NCI-H82 treated with DMSO at 0.1 percent for 48 hours (cell line): Measurements from ENCODE around the gene LAMA5.

Experiments
- DNase-seq: peaks from one replicate; lab custom pipeline; 2025; ENCODE audit not compliant: unreplicated experiment; lab: John Stamatoyannopoulos, UW

The LAMA5 gene

DNA sequence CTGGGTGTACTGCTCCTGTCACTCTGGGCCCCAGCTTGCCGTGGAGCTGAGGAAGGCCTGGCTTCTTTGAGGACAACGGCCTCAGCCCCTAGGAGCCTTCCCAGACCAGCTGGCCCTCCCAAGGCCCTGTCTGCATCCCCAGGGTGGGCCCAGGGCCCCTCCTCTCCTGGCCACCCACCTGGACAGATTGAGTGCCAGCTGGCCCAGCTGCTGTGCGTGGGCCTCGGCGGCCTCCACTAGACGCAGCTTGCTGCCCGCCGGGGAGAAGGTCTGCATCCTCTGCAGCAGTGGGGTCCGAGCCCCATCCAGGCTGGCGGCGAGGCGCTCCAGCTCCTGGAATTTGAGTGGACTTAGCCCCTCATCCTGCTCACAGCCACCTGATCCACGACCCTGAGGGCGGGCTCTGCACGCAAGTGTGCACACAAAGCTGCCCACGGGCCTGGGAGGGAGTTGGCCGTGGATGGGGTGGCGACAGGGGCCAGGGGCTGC, 49.9 kb downstream of the LAMA5 start:
- DNase-seq, result no peak

DNA sequence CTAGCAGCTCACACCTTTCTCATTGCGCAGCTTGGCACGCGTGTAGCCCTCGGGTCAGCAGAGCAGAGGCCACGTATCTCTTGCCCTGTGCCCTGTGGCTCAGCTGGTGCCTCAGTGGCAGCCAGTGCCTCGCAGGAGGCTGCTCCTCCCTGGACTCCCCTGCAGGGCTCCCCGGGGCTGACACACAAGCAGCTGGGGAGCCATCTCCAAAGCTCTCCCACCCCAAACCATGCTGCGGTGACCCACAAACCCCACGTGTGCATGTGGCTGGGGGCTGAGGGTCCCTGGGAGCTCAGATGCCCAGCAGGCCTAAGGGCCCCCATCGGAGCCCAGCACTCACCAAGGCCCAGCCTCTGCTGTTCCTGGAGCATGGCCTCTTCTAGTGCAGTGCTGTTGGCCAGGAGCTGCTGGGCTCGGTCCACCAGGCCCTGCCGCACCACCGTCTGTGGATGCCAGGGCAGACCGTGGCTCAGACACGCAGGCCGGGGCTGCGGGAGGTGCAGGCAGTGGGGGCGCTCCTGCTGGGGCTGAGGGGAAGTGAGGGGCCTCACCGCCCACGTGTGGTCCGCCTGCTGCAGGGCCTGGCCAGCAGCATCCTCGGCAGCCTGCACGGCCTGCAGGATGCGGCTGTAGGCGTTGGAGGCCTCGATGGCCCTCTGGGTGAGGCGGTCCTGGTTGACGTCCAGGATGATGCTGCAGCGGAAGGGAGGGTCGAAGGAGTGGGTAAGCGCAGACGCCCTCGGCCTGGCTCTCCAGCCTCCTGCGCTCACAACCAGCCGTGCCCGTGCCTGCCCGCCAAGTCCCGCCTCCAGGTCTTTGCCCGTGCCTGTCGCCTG, 50.6 kb downstream of the LAMA5 start:
- DNase-seq, result no peak

DNA sequence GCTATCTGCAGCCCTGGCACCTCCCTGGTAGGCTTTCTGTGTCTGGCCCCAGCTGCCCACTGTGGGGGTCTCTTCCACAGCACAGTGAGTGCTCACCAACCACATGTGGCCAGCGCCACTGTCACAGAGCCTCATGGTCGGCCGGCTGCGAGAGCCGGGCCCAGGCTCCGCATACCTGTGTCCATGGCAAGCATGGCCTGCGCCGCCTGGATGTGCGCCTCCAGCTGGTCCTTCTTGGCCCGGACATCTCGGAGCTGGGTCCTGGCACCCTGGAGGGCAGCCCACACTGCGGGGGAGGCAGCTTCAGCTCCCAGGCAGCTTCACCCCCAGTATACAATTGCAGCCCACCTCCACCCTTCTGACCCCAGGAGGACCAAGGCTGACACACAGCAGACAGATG, 51.3 kb downstream of the LAMA5 start:
- no peak for DNase-seq

DNA sequence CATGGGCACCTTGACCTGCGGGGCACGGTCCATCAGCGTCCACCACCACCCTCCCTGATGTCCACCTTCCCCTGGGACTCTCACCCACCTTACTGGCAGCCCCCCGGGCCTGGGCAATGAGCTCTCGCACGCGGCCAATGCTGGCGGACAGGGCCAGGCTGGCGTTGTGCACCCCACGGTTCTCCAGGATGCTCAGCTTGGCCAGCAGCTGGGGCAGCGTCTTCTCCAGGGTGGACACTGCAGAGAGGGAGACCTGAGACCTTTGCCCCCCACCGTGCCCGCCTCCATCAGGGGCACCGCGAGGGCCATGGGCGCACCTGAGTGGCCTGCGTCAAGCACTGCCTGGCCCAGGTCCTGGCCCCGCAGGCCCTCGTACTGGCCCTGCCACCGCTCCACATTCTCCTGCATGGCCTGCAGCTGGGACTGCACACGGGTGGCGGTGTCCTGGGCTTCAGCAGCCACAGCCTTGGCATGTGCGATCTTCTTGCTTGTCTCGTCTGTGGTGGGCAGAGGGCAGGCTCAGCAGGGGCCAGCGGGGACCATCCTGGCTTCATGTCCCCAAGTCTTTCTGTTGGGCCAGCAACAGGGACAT, 52.3 kb downstream of the LAMA5 start:
- DNase-seq, result no peak

DNA sequence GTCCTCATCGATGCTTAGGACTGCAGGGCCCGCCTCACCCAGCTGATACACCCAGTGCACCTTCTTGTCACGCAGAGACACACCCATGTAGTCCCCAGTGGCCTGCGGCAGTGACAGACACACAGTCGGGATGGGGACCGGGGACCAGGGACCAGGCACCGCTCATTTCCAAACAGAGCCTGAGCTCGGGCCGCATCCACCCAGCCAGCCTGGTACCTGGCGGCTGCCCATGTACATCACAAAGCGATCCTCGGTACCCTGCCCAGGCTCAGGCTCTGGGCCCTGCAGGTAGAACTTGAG, 52.8 kb downstream of the LAMA5 start:
- no peak for DNase-seq

DNA sequence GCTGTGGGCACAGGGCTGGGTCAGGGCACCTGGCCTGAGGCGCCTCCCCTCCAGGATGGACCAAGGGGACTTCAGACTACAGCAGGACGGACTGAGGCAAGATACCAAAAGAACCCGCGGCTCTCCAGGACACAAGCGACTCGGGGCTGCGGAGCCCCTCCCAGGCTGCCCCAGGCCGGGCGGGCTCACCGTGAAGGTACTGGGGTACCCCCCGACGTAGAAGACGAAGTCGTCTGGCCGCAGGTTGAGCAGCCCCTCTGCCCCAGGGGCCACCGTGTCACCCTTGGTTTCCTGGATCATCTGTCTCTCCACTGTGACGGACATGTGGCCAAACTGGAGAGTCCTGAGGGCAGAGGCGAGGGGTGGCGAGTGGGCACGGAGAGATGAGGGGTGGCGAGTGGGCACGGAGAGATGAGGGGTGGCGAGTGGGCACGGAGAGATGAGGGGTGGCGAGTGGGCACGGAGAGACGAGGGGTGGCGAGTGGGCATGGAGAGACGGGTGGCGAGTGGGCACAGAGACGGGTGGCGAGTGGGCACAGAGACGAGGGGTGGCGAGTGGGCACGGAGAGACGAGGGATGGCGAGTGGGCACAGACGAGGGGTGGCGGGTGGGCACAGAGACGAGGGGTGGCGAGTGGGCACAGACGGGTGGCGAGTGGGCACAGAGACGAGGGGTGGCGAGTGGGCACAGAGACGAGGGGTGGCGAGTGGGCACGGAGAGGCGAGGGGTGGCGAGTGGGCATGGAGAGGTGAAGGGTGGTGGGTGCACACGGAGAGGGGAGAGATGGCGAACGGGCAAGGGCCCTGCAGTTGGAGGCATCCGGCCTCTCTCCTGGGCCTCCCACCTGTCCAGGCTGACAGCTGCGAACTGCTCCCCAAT, 53.4 kb downstream of the LAMA5 start:
- no peak for DNase-seq

DNA sequence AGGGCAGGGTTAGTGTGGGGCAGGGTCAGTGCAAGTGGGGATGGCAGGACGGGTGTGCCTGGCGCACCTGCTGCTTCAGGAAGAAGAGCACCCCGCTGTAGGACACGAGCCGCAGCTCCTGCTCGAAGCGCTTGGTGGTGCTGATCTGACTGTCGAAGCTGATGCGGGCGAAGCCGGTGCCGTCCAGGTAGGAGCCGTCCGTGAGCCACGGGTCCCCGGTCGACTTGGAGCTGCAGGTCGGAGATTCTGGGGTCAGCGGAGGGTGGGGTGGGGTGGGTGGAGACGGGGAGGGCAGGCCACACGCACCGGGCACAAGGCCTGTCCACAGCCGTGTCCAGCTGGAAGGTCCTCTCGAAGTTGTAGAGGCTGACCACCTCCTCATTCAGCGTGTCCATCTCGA, 54.1 kb downstream of the LAMA5 start:
- no peak for DNase-seq

DNA sequence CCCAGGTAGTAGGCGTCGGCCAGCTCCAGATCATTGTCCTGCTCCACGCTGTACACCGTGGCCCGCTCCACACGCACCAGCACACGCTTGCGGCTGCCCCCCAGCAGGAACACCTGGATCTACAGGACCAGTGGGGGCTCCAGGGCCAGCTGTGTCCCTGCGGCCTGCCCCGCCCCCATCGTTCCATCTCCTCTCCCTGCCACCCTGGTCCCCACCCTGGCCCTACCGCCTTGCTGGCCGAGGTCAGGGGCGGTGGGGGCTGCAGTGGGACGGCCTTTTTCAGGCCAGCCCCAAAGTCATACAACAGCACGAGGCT, 54.5 kb downstream of the LAMA5 start:
- no peak for DNase-seq

DNA sequence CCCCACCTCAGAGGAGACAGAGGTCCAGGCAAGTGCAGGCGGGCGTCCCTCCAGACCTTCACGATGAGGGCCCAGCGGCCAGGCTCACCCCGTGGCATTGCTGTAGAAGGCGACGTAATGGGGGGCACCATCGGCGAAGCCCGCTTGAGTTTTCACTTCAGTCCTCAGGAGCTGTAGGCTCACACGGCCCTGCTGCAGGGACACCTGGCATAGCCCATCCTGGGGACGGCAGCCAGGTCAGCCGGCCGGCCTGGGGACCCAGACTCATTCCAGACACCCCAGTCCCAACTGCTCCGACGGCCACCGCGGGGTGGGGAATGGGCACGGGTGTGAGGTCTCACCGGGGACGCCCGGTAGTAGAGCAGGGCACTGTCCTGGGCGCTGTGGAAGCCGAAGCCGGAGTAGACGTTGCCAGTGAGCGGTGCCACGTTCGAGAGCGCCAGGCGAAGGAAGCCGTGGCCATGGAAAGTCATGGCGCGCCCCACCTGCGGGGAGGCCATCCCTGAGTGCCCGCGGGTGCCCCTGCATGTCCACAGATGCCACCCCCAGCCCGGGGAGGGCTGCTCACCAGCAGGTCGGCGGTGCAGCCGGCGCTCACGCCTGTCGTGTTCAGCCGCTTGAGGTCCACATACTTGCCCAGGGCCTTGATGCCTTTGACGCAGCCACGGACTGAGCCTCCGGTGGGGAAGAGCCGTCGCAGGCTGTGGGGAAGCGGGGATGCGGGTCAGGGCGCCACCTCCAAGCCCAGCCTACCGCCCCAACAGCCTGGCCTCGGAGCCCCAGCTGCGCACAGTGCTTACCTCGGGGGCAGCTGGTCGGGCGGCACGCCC, 55.1 kb downstream of the LAMA5 start:
- DNase-seq, result no peak

DNA sequence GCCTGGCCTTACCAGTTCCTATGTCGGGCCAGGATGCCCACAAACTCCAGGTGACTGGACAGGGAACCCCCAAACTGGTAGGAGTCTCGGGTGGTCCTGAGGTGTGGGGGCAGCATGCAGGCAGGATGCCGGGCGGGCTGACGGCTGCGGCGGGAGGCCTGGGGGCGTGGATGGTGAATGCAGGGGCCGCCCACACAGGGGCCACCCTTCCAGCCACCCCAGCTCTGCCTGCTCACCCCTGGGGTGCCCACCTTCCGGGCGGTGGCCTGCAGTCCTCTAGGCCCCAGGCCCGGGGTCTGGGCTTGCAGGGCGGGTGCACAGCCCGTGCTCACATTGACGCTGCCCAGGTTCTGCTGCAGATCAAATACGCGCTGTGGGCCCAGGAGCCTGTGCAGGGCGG, 56.0 kb downstream of the LAMA5 start:
- DNase-seq, result no peak

DNA sequence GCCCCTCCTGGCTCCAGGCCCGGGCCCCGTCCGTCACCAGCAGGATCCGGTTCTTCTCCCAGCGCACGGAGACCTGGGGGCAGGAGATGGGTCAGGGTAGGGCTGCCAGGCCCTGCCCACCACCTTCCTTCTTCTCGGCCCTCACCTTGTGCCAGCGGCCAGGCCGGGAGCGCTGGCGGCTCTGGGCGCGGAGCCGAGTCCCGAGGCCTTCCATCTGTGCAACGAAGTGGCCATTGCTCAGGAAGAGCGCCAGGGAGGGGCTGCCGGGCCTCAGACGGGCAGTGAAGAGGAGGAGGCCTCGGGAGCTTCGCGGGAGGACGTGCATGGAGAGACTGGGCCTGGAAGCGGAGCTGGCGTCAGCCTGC, 56.4 kb downstream of the LAMA5 start:
- no peak for DNase-seq

DNA sequence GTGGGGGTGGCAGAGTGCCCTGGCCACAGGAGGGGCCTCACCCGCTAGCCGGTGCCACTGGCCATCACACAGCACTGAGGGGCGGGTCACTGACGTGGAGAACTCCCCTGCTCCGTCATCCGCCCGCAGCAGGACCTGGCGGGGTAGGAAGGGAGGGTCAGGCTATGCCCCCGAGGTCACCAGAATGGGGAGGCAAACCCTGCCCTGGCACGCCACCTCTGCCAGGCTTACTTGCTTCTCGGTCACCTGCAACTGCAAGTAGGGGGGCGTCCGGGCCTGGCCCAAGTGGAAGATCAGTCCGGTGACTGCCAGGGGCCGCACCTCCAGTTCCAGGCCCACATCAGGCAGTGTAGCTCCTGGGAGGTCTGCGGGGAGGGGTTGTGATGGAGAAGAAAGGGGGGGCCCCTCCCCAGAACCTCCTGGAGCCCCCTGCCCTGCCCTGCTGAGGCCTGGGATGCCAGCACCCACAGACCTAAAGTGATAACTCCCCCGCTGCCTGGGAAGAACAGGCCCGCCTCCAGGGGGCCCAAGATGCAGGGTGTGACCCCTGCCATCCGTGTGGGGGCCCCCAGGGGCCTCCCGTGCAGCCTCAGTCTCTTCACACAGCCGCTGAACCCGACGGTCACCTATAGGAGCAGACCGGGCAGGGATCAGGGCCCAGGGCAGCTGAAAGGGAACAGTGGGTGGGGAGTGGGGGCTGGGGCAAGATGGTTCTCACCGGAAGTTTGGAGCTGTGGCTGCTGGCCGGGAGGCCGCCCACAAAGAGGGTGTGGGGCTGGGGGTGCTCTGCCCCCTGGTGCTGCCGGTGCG, 57.0 kb downstream of the LAMA5 start:
- no peak for DNase-seq

DNA sequence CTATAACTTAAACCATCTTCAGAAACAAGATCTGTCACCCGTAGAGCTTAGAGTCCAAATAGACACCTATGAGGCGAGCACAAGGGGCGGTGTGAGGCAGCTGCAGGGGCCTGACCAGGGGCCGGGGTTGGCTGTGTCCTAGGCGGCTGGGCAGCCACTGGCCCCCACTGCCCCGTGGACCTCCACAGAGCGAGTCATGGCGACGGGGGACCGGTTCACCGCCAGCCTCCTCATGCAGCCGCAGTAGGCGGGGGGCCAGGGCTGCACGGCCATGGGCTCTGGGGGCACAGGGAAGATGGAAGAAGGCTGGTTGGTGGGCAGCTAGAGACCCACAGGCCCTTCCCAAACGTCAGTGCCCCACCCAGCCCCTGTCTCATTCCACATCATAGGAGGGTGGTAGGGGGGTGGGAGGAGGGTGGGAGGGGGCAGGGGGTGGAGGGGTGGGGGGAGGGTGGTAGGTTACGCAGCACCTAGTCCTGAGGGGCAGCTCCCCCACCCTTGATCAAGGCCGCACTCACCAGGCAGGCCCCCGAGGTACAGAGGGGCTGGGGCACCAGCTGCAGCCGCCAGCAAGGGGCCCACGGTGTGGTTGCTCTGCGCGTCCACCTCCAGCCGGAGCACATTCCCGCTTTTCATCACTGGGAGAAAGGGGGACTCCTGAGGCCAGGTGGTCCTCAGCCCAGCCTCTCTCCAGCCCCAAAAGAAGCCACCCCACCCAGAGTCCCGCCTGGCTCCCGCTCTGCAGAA, 57.7 kb downstream of the LAMA5 start:
- DNase-seq, result no peak

DNA sequence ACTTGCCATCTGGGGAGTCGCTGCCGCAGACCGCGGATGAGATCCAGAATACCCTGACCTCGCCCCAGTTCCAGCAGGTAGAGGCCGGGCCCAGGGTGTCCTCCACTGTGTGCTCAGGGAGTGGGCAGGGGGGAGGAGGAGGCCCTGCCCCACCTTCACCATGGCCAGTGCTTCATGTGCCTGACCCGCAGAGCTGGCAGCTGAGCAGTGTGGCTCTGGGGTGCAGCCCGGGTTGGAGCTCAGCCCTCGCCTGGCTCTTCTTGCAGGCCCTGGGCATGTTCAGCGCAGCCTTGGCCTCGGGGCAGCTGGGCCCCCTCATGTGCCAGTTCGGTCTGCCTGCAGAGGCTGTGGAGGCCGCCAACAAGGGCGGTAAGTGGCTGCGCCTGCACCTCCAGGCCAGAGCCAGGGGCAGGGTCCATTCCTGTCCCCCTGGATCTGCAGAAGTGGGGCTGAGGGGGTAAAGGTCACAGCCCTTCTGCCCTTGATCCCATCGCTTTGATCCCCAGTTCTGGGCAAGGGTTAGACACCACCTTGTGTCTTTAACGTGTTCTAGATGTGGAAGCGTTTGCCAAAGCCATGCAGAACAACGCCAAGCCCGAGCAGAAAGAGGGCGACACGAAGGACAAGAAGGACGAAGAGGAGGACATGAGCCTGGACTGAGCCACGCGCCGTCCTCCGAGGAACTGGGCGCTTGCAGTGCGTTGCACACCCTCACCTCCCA, 58.9 kb downstream of the LAMA5 start:
- no peak for DNase-seq

DNA sequence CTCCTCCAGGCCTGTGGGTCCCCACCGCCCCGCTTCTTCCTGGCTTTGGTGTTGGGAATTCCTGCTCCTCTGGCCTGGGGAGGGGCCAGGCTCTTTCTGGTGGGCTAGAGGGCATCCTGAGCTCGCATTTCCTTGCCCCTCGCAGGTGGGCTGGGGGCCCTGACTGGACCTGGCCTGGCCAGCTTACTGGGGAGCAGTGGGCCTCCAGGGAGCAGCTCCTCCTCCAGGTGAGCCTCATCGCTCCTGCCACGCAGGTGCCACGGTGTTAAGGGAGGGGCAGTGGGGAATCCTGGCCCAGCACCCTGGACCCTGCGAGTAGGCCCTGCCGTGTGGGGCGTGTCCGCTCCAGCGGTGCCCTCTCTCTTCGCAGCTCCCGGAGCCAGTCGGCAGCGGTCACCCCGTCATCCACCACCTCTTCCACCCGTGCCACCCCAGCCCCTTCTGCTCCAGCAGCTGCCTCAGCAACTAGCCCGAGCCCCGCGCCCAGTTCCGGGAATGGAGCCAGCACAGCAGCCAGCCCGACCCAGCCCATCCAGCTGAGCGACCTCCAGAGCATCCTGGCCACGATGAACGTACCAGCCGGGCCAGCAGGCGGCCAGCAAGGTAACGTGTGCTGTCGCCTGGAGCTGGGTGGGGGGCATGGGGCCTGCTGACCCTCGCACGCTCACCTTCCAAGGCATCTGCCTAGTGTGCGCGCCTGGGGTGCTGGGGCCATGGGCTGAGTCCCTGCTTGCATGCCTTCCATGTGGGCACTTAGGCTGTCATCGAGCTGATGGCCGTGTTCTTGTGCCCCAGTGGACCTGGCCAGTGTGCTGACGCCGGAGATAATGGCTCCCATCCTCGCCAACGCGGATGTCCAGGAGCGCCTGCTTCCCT, 59.6 kb downstream of the LAMA5 start:
- no peak for DNase-seq

DNA sequence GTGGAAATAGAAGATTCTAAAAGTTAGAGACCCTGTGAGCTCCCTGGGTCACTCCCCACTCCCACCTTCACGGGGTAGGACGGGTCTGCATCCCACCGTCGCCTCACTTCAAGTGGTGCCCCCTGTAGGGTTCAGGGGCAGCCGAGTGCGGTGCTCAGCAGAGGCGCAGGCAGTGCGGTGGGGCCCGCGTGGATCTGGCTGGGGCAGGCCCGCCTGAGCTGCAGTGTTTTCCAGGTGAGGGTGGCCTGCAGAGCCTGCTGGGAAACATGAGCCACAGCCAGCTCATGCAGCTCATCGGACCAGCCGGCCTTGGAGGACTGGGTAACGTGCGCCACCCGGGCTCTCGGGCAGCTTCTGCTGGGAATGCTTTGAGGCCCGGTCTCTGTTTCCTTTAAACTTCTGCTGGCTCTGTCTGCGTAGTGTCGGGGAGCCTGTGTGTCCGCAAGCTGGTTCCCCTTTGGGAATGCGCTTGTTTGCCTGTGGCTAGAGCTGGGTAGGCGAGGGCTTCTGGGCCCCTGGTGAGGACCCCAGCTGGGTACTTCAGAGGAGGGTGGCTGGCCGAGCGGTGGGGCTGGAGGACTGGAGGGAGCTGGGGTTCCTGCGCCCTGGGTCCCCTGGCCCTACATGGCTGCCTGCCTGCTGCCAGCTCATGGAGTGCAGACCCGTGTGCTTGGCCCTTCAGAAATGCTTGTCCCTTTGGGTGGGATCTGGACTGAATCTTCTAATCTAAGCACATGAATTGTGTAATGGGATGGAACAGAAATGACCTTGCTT, 60.5 kb downstream of the LAMA5 start:
- DNase-seq, result no peak

DNA sequence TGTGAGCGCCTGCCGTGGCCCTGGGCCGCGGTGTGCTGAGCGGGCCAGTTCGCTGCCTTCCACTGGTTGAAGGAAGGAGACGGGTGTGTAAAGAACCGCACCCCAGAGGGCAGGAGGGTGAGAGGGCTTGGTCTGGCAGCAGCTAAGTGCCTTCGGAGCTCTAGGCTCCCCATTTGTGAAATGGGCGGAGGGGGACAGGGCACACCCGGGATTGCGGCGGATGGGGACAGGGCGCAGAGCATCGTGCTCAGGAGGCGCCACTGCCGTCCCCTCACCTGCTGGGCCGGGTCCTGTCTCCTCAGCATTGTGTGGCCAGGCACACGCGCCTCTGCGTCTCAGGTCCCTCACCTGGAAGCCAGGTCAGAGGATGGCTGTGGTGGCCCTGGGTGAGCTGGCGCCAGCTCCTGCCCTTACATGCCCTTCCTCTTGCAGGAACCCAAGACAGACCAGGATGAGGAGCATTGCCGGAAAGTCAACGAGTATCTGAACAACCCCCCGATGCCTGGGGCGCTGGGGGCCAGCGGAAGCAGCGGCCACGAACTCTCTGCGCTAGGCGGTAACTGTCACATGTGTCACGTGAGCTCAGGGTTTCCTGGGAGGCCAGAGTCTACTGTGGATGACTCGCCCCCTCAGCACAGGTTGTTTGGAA, 61.2 kb downstream of the LAMA5 start:
- no peak for DNase-seq
